ENCODE results near the gene ITGA4.

Gene ITGA4

GRCh38 chr2:181527058-181527457, 69.9 kb downstream of the ITGA4 start:
- TF ChIP-seq CTCF (conservative IDR thresholded peaks at IDR 0.05; ENCODE audit: low read length), result no peak
- no peak for TF ChIP-seq EZH2phosphoT487 (IDR thresholded peaks at IDR 0.05; ENCODE audit: borderline replicate concordance)
- H3K9me3 ChIP-seq (ENCODE audit: insufficient read depth, low read depth, low read length), result no peaks in the 10 kb centered on the region
- peaks cover 96% of the 10 kb centered on the region for H3K36me3 ChIP-seq (ENCODE audit: insufficient read depth, low read length)
- H3F3A ChIP-seq (ENCODE audit: low read depth), result peaks cover 9% of the 10 kb centered on the region
- H3K79me2 ChIP-seq (ENCODE audit: insufficient read depth, low read length), result no peaks in the 10 kb centered on the region
- H3K4me2 ChIP-seq (ENCODE audit: low read depth, low read length, poor library complexity, severe bottlenecking), result no peak overlapping the region
- no peaks in the 10 kb centered on the region for H3K4me1 ChIP-seq (ENCODE audit: insufficient read depth, low read length, poor library complexity, severe bottlenecking)
- no peak overlapping the region for H3K4me3 ChIP-seq (ENCODE audit: low read length, poor library complexity, severe bottlenecking)
- no peak overlapping the region for H3K9ac ChIP-seq (ENCODE audit: low read depth, low read length, poor library complexity, severe bottlenecking)
- no peaks in the 10 kb centered on the region for H3K9me2 ChIP-seq (replicated peaks; ENCODE audit: low read depth, low read length)
- H2AFZ ChIP-seq (ENCODE audit: low read length), result no peak overlapping the region
- peaks cover 5% of the 10 kb centered on the region for H4K20me1 ChIP-seq (ENCODE audit: insufficient read depth, low read length, poor library complexity, severe bottlenecking)
- H3K27me3 ChIP-seq (ENCODE audit: insufficient read depth, low read length, poor library complexity, severe bottlenecking), result no peaks in the 10 kb centered on the region

- TF ChIP-seq CTCF (conservative IDR thresholded peaks at IDR 0.05; ENCODE audit: low read length), result no peak
- no peak for TF ChIP-seq EZH2phosphoT487 (IDR thresholded peaks at IDR 0.05; ENCODE audit: borderline replicate concordance)
- Histone ChIP-seq H3K9me3 (ENCODE audit: insufficient read depth, low read depth, low read length) (no peaks in the 10 kb centered on the region), H3K4me2 (ENCODE audit: low read depth, low read length, poor library complexity, severe bottlenecking) (no peak overlapping the region), H3K36me3 (ENCODE audit: insufficient read depth, low read length) (peaks cover 88% of the 10 kb centered on the region), H2AFZ (ENCODE audit: low read length) (no peak overlapping the region), H3K79me2 (ENCODE audit: insufficient read depth, low read length) (no peaks in the 10 kb centered on the region), H3K9me2 (replicated peaks; ENCODE audit: low read depth, low read length) (no peaks in the 10 kb centered on the region), H3K27me3 (ENCODE audit: insufficient read depth, low read length, poor library complexity, severe bottlenecking) (no peaks in the 10 kb centered on the region), H4K20me1 (ENCODE audit: insufficient read depth, low read length, poor library complexity, severe bottlenecking) (peaks cover 8% of the 10 kb centered on the region), H3K9ac (ENCODE audit: low read depth, low read length, poor library complexity, severe bottlenecking) (no peak overlapping the region), H3K4me3 (ENCODE audit: low read length, poor library complexity, severe bottlenecking) (no peak overlapping the region), H3F3A (ENCODE audit: low read depth) (peaks cover 3% of the 10 kb centered on the region), H3K4me1 (ENCODE audit: insufficient read depth, low read length, poor library complexity, severe bottlenecking) (no peaks in the 10 kb centered on the region)
These were observed 71.3 kb downstream of the ITGA4 start for GRCh38 chr2:181528441-181528840.

- Histone ChIP-seq H3K9me3 (ENCODE audit: insufficient read depth, low read depth, low read length) (no peaks in the 10 kb centered on the region), H4K20me1 (ENCODE audit: insufficient read depth, low read length, poor library complexity, severe bottlenecking) (peaks cover 7% of the 10 kb centered on the region), H3K9me2 (replicated peaks; ENCODE audit: low read depth, low read length) (no peaks in the 10 kb centered on the region), H3K4me1 (ENCODE audit: insufficient read depth, low read length, poor library complexity, severe bottlenecking) (no peaks in the 10 kb centered on the region), H3K79me2 (ENCODE audit: insufficient read depth, low read length) (no peaks in the 10 kb centered on the region), H2AFZ (ENCODE audit: low read length) (no peak overlapping the region), H3K4me3 (ENCODE audit: low read length, poor library complexity, severe bottlenecking) (no peak overlapping the region), H3K4me2 (ENCODE audit: low read depth, low read length, poor library complexity, severe bottlenecking) (no peak overlapping the region), H3K9ac (ENCODE audit: low read depth, low read length, poor library complexity, severe bottlenecking) (no peak overlapping the region), H3K36me3 (ENCODE audit: insufficient read depth, low read length) (peaks cover 83% of the 10 kb centered on the region), H3F3A (ENCODE audit: low read depth) (peaks cover 28% of the 10 kb centered on the region), H3K27me3 (ENCODE audit: insufficient read depth, low read length, poor library complexity, severe bottlenecking) (no peaks in the 10 kb centered on the region)
- TF ChIP-seq EZH2phosphoT487 (IDR thresholded peaks at IDR 0.05; ENCODE audit: borderline replicate concordance) (no peak), CTCF (conservative IDR thresholded peaks at IDR 0.05; ENCODE audit: low read length) (no peak)
These were observed 79.5 kb downstream of the ITGA4 start for GRCh38 chr2:181536730-181537129.
